HEK293 (cell line): ENCODE measurements around the gene SLC31A1.

Experiments
- KLF1 ChIP-seq: fragments of 450-650 bp; formaldehyde crosslinking; IDR thresholded peaks from 2 replicates; pipeline ENCODE4 v1.5.1; 2016; ENCODE audit warnings: missing biosample characterization, missing genetic modification characterization
- KLF10 ChIP-seq: fragments of 450-650 bp; IDR thresholded peaks from 2 replicates; pipeline ENCODE4 v1.5.1; 2018; ENCODE audit warnings: missing biosample characterization, mild to moderate bottlenecking, missing genetic modification characterization
- KLF8 ChIP-seq: fragments of 450-650 bp; formaldehyde crosslinking; IDR thresholded peaks from 2 replicates; pipeline ENCODE4 v1.5.1; 2016; ENCODE audit warnings: missing biosample characterization, missing genetic modification characterization
- KLF9 ChIP-seq: fragments of 450-650 bp; formaldehyde crosslinking; IDR thresholded peaks from 2 replicates; pipeline ENCODE4 v1.5.1; 2016; ENCODE audit warnings: missing biosample characterization, missing genetic modification characterization, low read depth
- OSR2 ChIP-seq: fragments of 450-650 bp; formaldehyde crosslinking; IDR thresholded peaks from 2 replicates; pipeline ENCODE4 v1.5.1; 2016; ENCODE audit warnings: missing biosample characterization, missing genetic modification characterization
- SALL2 ChIP-seq: fragments of 450-650 bp; formaldehyde crosslinking; IDR thresholded peaks from 2 replicates; pipeline ENCODE4 v1.5.0; 2017; ENCODE audit warnings: missing biosample characterization, mild to moderate bottlenecking, missing genetic modification characterization, borderline replicate concordance
- SCRT2 ChIP-seq: fragments of 450-650 bp; formaldehyde crosslinking; IDR thresholded peaks from 2 replicates; pipeline ENCODE4 v1.5.1; 2016; ENCODE audit warnings: missing biosample characterization, missing genetic modification characterization
- TCF7L2 ChIP-seq: IDR thresholded peaks from 2 replicates; pipeline ENCODE4 v1.6.1; 2011; ENCODE audit warnings: low read depth, mild to moderate bottlenecking, inconsistent platforms, low read length, moderate library complexity, borderline replicate concordance
- ZBTB17 ChIP-seq: fragments of 450-650 bp; formaldehyde crosslinking; IDR thresholded peaks from 2 replicates; pipeline ENCODE4 v1.5.1; 2016; ENCODE audit warnings: missing biosample characterization, missing genetic modification characterization
- ZBTB21 ChIP-seq: fragments of 450-650 bp; formaldehyde crosslinking; IDR thresholded peaks from 2 replicates; pipeline ENCODE4 v1.5.1; 2017; ENCODE audit warnings: missing biosample characterization, missing genetic modification characterization
- ZBTB7A ChIP-seq: fragments of 450-650 bp; formaldehyde crosslinking; IDR thresholded peaks from 2 replicates; pipeline ENCODE4 v1.5.1; 2016; ENCODE audit warnings: low read depth, missing biosample characterization, missing genetic modification characterization
- ZFHX2 ChIP-seq: fragments of 450-650 bp; formaldehyde crosslinking; conservative IDR thresholded peaks from 2 replicates; pipeline ENCODE4 v1.5.1; 2016; ENCODE audit warnings: missing biosample characterization, missing genetic modification characterization
- ZFP37 ChIP-seq: fragments of 450-650 bp; formaldehyde crosslinking; IDR thresholded peaks from 2 replicates; pipeline ENCODE4 v1.5.1; 2016; ENCODE audit warnings: missing biosample characterization, missing genetic modification characterization
- ZNF132 ChIP-seq: fragments of 450-650 bp; formaldehyde crosslinking; IDR thresholded peaks from 2 replicates; pipeline ENCODE4 v1.5.1; 2017; ENCODE audit warnings: missing biosample characterization, missing genetic modification characterization, borderline replicate concordance
- ZNF138 ChIP-seq: fragments of 450-650 bp; formaldehyde crosslinking; IDR thresholded peaks from 2 replicates; pipeline ENCODE4 v1.5.1; 2016; ENCODE audit warnings: missing biosample characterization, missing genetic modification characterization, borderline replicate concordance
- ZNF19 ChIP-seq: fragments of 450-650 bp; formaldehyde crosslinking; IDR thresholded peaks from 2 replicates; pipeline ENCODE4; 2016; ENCODE audit warnings: missing biosample characterization, missing genetic modification characterization, low read depth
- ZNF266 ChIP-seq: fragments of 450-650 bp; formaldehyde crosslinking; IDR thresholded peaks from 2 replicates; pipeline ENCODE4 v1.5.1; 2016; ENCODE audit warnings: missing biosample characterization, missing genetic modification characterization, low read depth
- ZNF292 ChIP-seq: fragments of 450-650 bp; formaldehyde crosslinking; IDR thresholded peaks from 2 replicates; pipeline ENCODE4 v1.5.1; 2016; ENCODE audit warnings: low read depth, missing biosample characterization, missing genetic modification characterization, borderline replicate concordance
- ZNF354C ChIP-seq: fragments of 450-650 bp; formaldehyde crosslinking; IDR thresholded peaks from 2 replicates; pipeline ENCODE4 v1.5.1; 2016; ENCODE audit warnings: missing biosample characterization, missing genetic modification characterization, low read depth, borderline replicate concordance
- ZNF510 ChIP-seq: fragments of 450-650 bp; formaldehyde crosslinking; IDR thresholded peaks from 2 replicates; pipeline ENCODE4 v1.5.1; 2018; ENCODE audit warnings: mild to moderate bottlenecking, missing genetic modification characterization, missing biosample characterization; ENCODE audit not compliant: insufficient replicate concordance
- ZNF585B ChIP-seq: fragments of 450-650 bp; formaldehyde crosslinking; IDR thresholded peaks from 2 replicates; pipeline ENCODE4 v1.5.1; 2016; ENCODE audit warnings: missing biosample characterization, missing genetic modification characterization
- ZNF624 ChIP-seq: fragments of 450-650 bp; formaldehyde crosslinking; IDR thresholded peaks from 2 replicates; pipeline ENCODE4 v1.5.1; 2017; ENCODE audit warnings: missing biosample characterization, missing genetic modification characterization
- ZNF707 ChIP-seq: fragments of 450-650 bp; formaldehyde crosslinking; IDR thresholded peaks from 2 replicates; pipeline ENCODE4 v1.5.1; 2016; ENCODE audit warnings: missing biosample characterization, missing genetic modification characterization
- TF ChIP-seq, protein P1 (sequence below): fragments of 450-650 bp; formaldehyde crosslinking; IDR thresholded peaks from 2 replicates; pipeline ENCODE4 v1.5.1; 2016; ENCODE audit warnings: missing biosample characterization, missing genetic modification characterization
- TF ChIP-seq, protein P2 (sequence below): fragments of 450-650 bp; formaldehyde crosslinking; IDR thresholded peaks from 2 replicates; pipeline ENCODE4 v1.5.1; 2016; ENCODE audit warnings: missing biosample characterization, missing genetic modification characterization
- TF ChIP-seq, protein P3 (sequence below): fragments of 450-650 bp; formaldehyde crosslinking; IDR thresholded peaks from 2 replicates; pipeline ENCODE4 v1.5.1; 2016; ENCODE audit warnings: missing biosample characterization, missing genetic modification characterization, borderline replicate concordance
- TF ChIP-seq, protein P4 (sequence below): fragments of 450-650 bp; formaldehyde crosslinking; IDR thresholded peaks from 2 replicates; pipeline ENCODE4 v1.5.1; 2017; ENCODE audit warnings: missing biosample characterization, missing genetic modification characterization
- TF ChIP-seq, protein P5 (sequence below): fragments of 450-650 bp; formaldehyde crosslinking; IDR thresholded peaks from 2 replicates; pipeline ENCODE4 v1.5.1; 2016; ENCODE audit warnings: missing biosample characterization, missing genetic modification characterization, low read depth

Gene SLC31A1

DNA sequence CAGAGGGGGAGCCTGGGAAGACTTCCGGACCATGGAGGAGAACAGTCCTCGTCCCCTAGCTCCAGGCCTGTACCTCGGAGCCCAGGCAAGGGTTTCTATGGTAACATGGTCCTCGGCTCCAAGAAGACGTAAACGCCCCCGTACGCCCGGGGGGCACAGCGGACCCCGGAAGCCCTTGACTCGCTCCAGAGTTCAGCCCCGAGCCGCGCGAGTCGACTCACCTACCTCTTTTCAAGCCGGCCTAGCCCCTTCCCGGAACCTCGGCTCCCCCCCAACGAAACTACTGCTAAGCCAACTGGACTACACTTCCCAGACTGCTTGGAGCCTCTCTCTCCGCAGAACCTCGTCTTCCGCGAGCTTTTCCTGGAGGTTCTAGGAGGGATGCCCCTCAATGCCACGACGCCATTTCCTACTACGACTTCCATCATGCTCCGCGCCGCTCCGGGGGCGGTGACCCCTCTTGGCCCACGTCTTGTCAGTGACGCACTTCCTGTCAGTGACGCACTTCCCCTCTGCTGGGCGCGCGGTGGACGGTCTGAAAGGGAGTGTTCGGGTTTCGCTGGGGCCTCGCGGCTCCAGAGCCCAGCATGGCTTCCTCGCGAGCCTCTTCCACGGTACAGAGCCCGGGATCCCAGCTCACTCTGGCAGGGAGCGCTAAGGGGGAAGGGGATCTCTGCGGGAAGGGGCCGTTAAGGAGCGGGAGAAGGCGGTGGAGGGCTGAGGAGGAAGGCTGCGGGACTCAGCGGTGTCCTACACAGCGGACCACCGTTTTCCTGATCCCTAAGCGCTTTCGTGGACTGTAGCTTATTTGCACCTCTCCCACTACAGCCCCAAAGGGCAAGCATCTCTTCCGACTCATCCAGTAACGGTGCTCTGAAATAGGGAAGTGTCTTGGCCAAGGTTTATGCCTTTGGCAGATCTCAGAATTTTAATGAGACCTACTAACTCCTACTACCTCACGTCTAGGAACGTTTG is 54.1 kb downstream of the SLC31A1 start, which contains the start of the genes CDC26 and PRPF4 (continued):
- peak; percentile 99 for TF ChIP-seq ZBTB21 (tag by site-specific recombination)
- TF ChIP-seq ZNF266 (tag by site-specific recombination) = no peak
- no peak for TF ChIP-seq ZNF292 (tag by site-specific recombination)
- TF ChIP-seq ZNF624 (tag by site-specific recombination) = no peak
- TF ChIP-seq, protein P1, sequence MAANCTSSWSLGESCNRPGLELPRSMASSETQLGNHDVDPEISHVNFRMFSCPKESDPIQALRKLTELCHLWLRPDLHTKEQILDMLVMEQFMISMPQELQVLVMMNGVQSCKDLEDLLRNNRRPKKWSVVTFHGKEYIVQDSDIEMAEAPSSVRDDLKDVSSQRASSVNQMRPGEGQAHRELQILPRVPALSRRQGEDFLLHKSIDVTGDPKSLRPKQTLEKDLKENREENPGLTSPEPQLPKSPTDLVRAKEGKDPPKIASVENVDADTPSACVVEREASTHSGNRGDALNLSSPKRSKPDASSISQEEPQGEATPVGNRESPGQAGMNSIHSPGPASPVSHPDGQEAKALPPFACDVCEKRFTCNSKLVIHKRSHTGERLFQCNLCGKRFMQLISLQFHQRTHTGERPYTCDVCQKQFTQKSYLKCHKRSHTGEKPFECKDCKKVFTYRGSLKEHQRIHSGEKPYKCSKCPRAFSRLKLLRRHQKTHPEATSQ (tag by site-specific recombination) = no peak
- no peak for TF ChIP-seq ZNF354C (tag by site-specific recombination)
- no peak for TF ChIP-seq ZBTB7A
- no peak for TF ChIP-seq OSR2 (tag by site-specific recombination)
- TF ChIP-seq, protein P2, sequence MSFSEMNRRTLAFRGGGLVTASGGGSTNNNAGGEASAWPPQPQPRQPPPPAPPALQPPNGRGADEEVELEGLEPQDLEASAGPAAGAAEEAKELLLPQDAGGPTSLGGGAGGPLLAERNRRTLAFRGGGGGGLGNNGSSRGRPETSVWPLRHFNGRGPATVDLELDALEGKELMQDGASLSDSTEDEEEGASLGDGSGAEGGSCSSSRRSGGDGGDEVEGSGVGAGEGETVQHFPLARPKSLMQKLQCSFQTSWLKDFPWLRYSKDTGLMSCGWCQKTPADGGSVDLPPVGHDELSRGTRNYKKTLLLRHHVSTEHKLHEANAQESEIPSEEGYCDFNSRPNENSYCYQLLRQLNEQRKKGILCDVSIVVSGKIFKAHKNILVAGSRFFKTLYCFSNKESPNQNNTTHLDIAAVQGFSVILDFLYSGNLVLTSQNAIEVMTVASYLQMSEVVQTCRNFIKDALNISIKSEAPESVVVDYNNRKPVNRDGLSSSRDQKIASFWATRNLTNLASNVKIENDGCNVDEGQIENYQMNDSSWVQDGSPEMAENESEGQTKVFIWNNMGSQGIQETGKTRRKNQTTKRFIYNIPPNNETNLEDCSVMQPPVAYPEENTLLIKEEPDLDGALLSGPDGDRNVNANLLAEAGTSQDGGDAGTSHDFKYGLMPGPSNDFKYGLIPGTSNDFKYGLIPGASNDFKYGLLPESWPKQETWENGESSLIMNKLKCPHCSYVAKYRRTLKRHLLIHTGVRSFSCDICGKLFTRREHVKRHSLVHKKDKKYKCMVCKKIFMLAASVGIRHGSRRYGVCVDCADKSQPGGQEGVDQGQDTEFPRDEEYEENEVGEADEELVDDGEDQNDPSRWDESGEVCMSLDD (tag by site-specific recombination) = peak; percentile 99
- no peak for TF ChIP-seq ZNF19 (tag by site-specific recombination)
- 0 out of 2 replicates have a peak, but pooled peaks have one; percentile 50 for TF ChIP-seq KLF8
- TF ChIP-seq ZBTB17 = peak; percentile 92
- TF ChIP-seq SALL2 (tag by site-specific recombination) = no peak
- TF ChIP-seq ZNF510 = no peak
- TF ChIP-seq ZNF707 (tag by site-specific recombination) = no peak
- no peak for TF ChIP-seq ZNF132 (tag by site-specific recombination)
- TF ChIP-seq ZFHX2 (tag by site-specific recombination) = peak; percentile 96
- TF ChIP-seq, protein P3, sequence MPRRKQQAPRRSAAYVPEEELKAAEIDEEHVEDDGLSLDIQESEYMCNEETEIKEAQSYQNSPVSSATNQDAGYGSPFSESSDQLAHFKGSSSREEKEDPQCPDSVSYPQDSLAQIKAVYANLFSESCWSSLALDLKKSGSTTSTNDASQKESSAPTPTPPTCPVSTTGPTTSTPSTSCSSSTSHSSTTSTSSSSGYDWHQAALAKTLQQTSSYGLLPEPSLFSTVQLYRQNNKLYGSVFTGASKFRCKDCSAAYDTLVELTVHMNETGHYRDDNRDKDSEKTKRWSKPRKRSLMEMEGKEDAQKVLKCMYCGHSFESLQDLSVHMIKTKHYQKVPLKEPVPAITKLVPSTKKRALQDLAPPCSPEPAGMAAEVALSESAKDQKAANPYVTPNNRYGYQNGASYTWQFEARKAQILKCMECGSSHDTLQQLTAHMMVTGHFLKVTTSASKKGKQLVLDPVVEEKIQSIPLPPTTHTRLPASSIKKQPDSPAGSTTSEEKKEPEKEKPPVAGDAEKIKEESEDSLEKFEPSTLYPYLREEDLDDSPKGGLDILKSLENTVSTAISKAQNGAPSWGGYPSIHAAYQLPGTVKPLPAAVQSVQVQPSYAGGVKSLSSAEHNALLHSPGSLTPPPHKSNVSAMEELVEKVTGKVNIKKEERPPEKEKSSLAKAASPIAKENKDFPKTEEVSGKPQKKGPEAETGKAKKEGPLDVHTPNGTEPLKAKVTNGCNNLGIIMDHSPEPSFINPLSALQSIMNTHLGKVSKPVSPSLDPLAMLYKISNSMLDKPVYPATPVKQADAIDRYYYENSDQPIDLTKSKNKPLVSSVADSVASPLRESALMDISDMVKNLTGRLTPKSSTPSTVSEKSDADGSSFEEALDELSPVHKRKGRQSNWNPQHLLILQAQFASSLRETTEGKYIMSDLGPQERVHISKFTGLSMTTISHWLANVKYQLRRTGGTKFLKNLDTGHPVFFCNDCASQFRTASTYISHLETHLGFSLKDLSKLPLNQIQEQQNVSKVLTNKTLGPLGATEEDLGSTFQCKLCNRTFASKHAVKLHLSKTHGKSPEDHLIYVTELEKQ (tag by site-specific recombination) = no peak
- TF ChIP-seq SCRT2 = no peak
- TF ChIP-seq TCF7L2 = no peak
- no peak for TF ChIP-seq ZNF138
- TF ChIP-seq KLF1 (tag by site-specific recombination) = peak; percentile 25; the same call in 1 of the 2 replicates
- no peak for TF ChIP-seq KLF10
- TF ChIP-seq, protein P4, sequence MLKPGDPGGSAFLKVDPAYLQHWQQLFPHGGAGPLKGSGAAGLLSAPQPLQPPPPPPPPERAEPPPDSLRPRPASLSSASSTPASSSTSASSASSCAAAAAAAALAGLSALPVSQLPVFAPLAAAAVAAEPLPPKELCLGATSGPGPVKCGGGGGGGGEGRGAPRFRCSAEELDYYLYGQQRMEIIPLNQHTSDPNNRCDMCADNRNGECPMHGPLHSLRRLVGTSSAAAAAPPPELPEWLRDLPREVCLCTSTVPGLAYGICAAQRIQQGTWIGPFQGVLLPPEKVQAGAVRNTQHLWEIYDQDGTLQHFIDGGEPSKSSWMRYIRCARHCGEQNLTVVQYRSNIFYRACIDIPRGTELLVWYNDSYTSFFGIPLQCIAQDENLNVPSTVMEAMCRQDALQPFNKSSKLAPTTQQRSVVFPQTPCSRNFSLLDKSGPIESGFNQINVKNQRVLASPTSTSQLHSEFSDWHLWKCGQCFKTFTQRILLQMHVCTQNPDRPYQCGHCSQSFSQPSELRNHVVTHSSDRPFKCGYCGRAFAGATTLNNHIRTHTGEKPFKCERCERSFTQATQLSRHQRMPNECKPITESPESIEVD = no peak
- TF ChIP-seq KLF9 (tag by site-specific recombination) = peak; percentile 61; the same call in 1 of the 2 replicates
- no peak for TF ChIP-seq ZNF585B
- TF ChIP-seq ZFP37 (tag by site-specific recombination) = 0 out of 2 replicates have a peak, but pooled peaks have one; percentile 19
- TF ChIP-seq, protein P5, sequence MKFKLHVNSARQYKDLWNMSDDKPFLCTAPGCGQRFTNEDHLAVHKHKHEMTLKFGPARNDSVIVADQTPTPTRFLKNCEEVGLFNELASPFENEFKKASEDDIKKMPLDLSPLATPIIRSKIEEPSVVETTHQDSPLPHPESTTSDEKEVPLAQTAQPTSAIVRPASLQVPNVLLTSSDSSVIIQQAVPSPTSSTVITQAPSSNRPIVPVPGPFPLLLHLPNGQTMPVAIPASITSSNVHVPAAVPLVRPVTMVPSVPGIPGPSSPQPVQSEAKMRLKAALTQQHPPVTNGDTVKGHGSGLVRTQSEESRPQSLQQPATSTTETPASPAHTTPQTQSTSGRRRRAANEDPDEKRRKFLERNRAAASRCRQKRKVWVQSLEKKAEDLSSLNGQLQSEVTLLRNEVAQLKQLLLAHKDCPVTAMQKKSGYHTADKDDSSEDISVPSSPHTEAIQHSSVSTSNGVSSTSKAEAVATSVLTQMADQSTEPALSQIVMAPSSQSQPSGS (tag by site-specific recombination) = peak; percentile 17; the same call in 1 of the 2 replicates
